ENCODE measurements around the gene TRIM52. TPM values are rescaled to one million over a fixed set of nuclear protein-coding genes. Genes with fewer than 3 reads are reported as not detected.

Gene TRIM52
- total and polyA plus RNA-seq, 10 of the 15 experiments (the other 5 are each of a cell fraction or from before 2014, with no cell fraction given), result 1.4 to 24.3 (median 8.1) TPM

DNA sequence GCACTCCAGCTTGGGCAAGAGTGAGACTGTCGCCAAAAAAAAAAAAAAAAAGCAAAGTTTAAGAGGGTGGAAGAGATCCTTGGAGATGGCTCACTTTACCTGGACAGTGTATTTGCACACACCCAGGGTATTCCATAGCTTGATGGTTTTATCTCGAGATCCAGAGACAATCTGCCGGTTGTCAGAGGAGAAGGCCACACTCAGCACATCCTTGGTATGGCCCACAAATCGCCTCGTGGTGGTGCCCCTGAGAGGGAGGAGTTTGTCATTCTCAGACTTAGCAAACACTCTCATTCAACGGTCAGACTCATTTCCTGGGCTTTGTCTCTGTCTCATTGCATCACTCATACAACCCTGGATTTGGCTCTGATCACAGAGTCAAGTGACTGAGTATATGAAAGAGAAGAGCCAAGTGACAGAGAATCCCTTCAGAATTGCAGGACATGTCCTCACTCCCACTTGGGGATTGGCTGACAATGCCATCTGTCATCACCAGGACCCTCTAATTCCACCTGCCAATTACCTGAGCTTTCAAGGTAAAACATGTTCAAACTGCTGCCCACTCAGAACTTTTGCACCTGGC lies 19.5 kb downstream of the TRIM52 start:
- TF ChIP-seq NR2C1 (IDR thresholded peaks at IDR 0.05), result no peak
- TF ChIP-seq MTA3 (IDR thresholded peaks at IDR 0.05; ENCODE audit: borderline replicate concordance, low read length), result 0 out of 2 replicates have a peak, but pooled peaks have one; percentile 47
- 0 out of 2 replicates have a peak, but pooled peaks have one; percentile 53 for TF ChIP-seq BACH1 (IDR thresholded peaks at IDR 0.05; ENCODE audit: borderline replicate concordance)
- TF ChIP-seq, protein P1, sequence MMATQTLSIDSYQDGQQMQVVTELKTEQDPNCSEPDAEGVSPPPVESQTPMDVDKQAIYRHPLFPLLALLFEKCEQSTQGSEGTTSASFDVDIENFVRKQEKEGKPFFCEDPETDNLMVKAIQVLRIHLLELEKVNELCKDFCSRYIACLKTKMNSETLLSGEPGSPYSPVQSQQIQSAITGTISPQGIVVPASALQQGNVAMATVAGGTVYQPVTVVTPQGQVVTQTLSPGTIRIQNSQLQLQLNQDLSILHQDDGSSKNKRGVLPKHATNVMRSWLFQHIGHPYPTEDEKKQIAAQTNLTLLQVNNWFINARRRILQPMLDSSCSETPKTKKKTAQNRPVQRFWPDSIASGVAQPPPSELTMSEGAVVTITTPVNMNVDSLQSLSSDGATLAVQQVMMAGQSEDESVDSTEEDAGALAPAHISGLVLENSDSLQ (IDR thresholded peaks at IDR 0.05), result peak; percentile 56; the same call in 1 of the 2 replicates
- TF ChIP-seq POLR2A (IDR thresholded peaks at IDR 0.05; ENCODE audit: low read depth, low read length), result 0 out of 2 replicates have a peak, but pooled peaks have one; percentile 35
- peak; percentile 48 for TF ChIP-seq MXI1 (IDR thresholded peaks at IDR 0.05; ENCODE audit: low read depth, low read length)
- TF ChIP-seq LARP7 (IDR thresholded peaks at IDR 0.05), result no peak
- TF ChIP-seq RAD21 (IDR thresholded peaks at IDR 0.05; ENCODE audit: insufficient read depth, low read depth, low read length), result 0 out of 2 replicates have a peak, but pooled peaks have one; percentile 4
- TF ChIP-seq, protein P2, sequence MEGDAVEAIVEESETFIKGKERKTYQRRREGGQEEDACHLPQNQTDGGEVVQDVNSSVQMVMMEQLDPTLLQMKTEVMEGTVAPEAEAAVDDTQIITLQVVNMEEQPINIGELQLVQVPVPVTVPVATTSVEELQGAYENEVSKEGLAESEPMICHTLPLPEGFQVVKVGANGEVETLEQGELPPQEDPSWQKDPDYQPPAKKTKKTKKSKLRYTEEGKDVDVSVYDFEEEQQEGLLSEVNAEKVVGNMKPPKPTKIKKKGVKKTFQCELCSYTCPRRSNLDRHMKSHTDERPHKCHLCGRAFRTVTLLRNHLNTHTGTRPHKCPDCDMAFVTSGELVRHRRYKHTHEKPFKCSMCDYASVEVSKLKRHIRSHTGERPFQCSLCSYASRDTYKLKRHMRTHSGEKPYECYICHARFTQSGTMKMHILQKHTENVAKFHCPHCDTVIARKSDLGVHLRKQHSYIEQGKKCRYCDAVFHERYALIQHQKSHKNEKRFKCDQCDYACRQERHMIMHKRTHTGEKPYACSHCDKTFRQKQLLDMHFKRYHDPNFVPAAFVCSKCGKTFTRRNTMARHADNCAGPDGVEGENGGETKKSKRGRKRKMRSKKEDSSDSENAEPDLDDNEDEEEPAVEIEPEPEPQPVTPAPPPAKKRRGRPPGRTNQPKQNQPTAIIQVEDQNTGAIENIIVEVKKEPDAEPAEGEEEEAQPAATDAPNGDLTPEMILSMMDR (IDR thresholded peaks at IDR 0.05 in 2 of 3, conservative IDR thresholded peaks at IDR 0.05 in 1 of 3; ENCODE audit: control insufficient read depth in 2 of 3, extremely low read depth in 1 of 3, insufficient read depth in 1 of 3, low read depth in 3 of 3, low read length in 3 of 3), result peak in 2 of 3 experiments; percentile 5 to 11; a peak in 1 of 6 replicates
- in situ Hi-C loops (cut with MboI), result no loop called here
- FAIRE-seq (peak; percentile 31), DNase-seq (ENCODE audit: low read depth, low spot score) (no peak), ATAC-seq (peak; percentile 54)
- BruUV-seq (replicated peaks), result no TSS peak
- Histone ChIP-seq H3K27ac (ENCODE audit: control insufficient read depth, insufficient read depth) (peak overlapping the region; percentile 92), H3K4me3 (peak overlapping the region; percentile 98), H2AFZ (ENCODE audit: control insufficient read depth, low read depth, low read length) (no peak overlapping the region), H3K4me2 (ENCODE audit: control insufficient read depth, insufficient read depth) (peak overlapping the region; percentile 92), H3K9me3 (replicated peaks; ENCODE audit: control insufficient read depth, insufficient read depth, low read length) (no peaks in the 10 kb centered on the region), H3K9ac (ENCODE audit: control insufficient read depth, insufficient read depth, low read length) (peak overlapping the region; percentile 88), H3K4me1 (ENCODE audit: control insufficient read depth, insufficient read depth, low read length) (peaks cover 22% of the 10 kb centered on the region), H3K27me3 (replicated peaks in 1 of 2; ENCODE audit: control insufficient read depth in 2 of 2, insufficient read depth in 2 of 2, low read length in 1 of 2) (no peaks in the 10 kb centered on the region), H4K20me1 (ENCODE audit: control insufficient read depth, insufficient read depth) (peaks cover 16% of the 10 kb centered on the region), H3K36me3 (ENCODE audit: control insufficient read depth in 2 of 2, insufficient read depth in 2 of 2, low read length in 1 of 2) (peaks cover 29 to 42% of the 10 kb centered on the region in 2 experiments), H3K79me2 (ENCODE audit: control insufficient read depth, insufficient read depth, low read length) (peaks cover 77% of the 10 kb centered on the region)
- CTCF ChIA-PET, result interaction anchor here (0.5 to 1.5 kb wide), 5 partner anchors 10 to 1361 kb away, joined by 3 to 4 read pairs (median 3); no protein-coding TSS in a partner anchor
- RAD21 ChIA-PET (ENCODE audit: unreplicated experiment), result interaction anchor here (1.8 kb wide), 1 partner anchor 16 kb away, joined by 6 read pairs; no protein-coding TSS in a partner anchor
- intact Hi-C loops (cut with micrococcal nuclease; ENCODE audit: unreplicated experiment), result no loop called here
- POLR2A ChIA-PET, result interaction anchor here (0.6 to 2.6 kb wide), 5 partner anchors 13 to 191 kb away, joined by 3 to 22 read pairs (median 5); partner anchors contain the start of gene TRIM41
- SMC1A ChIA-PET (ENCODE audit: uncharacterized antibody, unreplicated experiment), result interaction anchor here (0.8 to 1.1 kb wide), 3 partner anchors 9 to 17 kb away, joined by 3 to 4 read pairs (median 3); no protein-coding TSS in a partner anchor
- WGBS (ENCODE audit: insufficient coverage, insufficient replicate concordance, low lambda C conversion rate, missing lambda C conversion rate), result 0% methylated on average over 5 of the region's 6 CpGs

All from GM12878 (cell line).